Dermis microvascular lymphatic vessel endothelial cell (primary cell): ENCODE data around the gene APOBEC3F. TPM values are rescaled to one million over a fixed set of nuclear protein-coding genes. Genes with fewer than 3 reads are reported as not detected.

Experiments
- DNase-seq, 2 donors: peaks; one replicate each; pipeline versions ENCODE4 v3.0.0 to v3.0.0-alpha.2; 2010; ENCODE audit warnings: low read depth in 2 of 2
- total RNA-seq: library from RNA; depleted of rRNA; stranded (reverse); fragments of >200 nt; gene quantifications from 2 replicates; pipeline ENCODE4 v1.2.1, GENCODE V29; 2014

The APOBEC3F gene
- total RNA-seq, 1 donor from 2014 or later, result 4.4 TPM

GRCh38 chr22:39091126-39092081 is 50.7 kb downstream of the APOBEC3F start:
- no peak for DNase-seq

GRCh38 chr22:39092111-39092862 is 51.6 kb downstream of the APOBEC3F start:
- DNase-seq, result no peak

DNA sequence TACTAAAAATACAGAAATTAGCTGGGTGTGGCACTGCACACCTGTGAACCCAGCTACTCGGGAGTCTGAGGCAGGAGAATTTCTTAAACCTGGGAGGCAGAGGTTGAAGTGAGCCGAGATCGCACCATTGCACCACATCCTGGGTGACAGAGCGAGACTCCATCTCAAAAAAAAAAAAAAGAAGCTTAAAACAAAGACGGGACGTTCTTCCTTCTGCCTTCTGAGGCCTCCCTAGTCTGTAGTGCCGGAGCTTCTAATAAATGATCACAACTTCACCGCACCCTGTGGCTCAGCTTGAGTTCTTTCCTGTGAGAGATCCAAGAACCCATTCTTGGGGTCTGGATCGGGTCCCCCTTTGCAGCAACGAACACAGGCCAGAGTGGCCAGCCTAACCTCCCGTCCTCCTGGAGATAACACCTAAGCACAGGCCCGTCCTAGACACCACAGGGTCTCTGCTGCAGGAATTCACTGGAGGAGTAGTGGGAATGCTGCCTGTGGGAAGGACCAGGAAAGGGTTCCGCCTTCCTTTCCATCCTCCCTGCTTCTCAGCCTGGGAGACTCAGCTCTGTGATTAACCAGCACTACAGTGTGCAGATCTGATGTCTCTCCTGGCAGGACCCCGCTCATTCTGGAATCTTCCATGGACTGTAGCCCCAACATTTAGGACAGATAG is 54.2 kb downstream of the APOBEC3F start:
- no peak for DNase-seq

DNA sequence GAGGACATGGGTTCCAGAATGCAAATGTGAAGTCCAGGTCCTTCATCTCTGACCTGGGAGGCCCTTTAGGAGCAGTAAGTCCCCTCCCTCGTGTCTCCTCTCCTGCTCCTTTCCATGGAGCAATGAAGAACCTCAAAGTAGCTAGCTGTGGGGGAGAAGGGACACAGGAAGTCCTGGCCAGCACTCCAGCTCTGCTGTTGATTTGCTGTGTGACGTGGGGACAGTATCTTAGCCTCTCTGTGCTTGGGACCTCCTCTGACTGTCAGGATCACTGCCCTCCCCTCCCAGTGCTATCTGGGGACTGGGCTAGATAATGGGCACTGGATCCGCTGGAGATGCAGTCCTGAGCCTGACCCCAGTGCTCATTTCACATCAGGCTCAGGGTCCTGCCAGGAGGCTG is 55.3 kb downstream of the APOBEC3F start:
- DNase-seq, result no peak

DNA sequence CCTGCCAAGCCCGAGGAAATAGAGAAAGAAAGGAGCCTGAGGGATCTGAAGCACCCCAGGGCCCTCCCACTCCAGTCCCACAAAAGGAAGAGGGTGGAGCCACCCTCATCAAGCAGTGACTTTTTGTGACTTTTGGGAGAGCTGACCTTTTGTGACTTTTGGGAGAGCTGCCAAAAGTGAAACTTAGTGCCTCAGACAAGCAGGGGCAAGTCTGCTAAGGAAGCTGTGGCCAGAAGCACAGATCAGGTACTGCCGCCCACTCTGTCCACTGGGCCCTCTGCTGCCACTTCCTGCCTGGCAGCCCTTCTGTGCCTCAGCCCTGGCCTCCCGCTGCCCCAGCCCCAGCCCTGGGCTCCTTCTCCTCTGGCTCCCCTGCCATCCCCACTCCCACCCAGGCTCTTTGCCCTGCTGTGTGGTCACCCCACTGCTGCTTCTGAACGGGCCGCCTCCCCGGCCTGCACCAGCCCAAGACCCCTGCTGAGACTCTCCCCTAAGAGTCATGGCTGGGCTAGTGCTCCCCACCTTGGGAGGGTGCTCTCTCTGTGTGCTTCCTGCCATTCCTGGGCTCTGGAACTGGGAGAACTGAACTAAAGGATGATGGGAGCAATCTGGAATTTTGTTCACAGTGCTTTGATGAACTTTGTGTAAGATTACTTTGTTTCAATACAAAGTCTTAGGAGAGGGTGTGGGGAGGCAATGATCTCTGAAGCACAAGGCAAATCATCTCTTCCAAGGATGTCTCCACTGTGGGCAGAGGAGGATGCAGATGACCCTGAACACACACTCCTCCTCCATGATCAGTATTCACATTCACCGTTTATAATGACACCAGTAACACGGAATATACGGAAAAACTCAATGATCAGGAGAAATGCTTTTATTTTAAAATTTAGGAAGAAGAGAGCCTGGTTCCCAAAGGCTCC is 56.7 kb downstream of the APOBEC3F start, which contains the start of gene APOBEC3H:
Gene APOBEC3H (plus strand): TSS at position 147 of the 923 bp plus-strand sequence. CDS start 3,035 bp downstream, outside the sequence.
- no peak for DNase-seq

DNA sequence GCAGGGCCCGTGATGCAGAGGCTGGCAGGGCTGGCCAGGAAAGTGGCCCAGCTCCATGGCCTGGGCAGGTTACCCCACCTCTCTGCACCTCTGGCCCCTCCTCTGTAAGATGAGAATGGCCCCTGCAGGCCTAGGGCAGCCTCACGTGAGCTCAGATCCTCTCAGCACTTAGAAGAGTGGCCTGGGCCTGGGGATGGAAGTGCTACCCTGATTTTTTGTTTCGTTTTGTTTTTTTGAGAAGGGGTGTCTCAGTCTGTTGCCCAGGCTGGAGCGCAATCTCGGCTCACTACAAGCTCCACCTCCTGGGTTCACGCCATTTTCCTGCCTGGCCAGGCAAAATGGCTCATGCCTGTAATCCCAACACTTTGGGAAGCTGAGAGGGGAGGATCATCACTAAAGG is 57.4 kb downstream of the APOBEC3F start:
- DNase-seq, result no peak

- DNase-seq, result no peak
Observed at GRCh38 chr22:39098576-39098975, 57.9 kb downstream of the APOBEC3F start.

GRCh38 chr22:39101226-39101625 is 60.6 kb downstream of the APOBEC3F start:
- DNase-seq, result no peak

GRCh38 chr22:39103431-39103830 is 62.8 kb downstream of the APOBEC3F start:
- DNase-seq, result no peak

Other genes starting within 250 kb of the APOBEC3F start
- gene DNAL4, start 246.7 kb upstream of the APOBEC3F start, total RNA-seq, result 11.8 and 16.2 TPM in 2 replicates
- 0.13 TPM in 2 replicates for gene NPTXR, start 196.8 kb upstream of the APOBEC3F start, total RNA-seq
- 13.4 and 15.7 TPM in 2 replicates for gene CBX6, start 168.6 kb upstream of the APOBEC3F start, total RNA-seq
- not detected in 2 replicates for gene APOBEC3A, start 83.3 kb upstream of the APOBEC3F start, total RNA-seq
- 0.76 and 1.3 TPM in 2 replicates for gene APOBEC3B, start 58.5 kb upstream of the APOBEC3F start, total RNA-seq
- 0.64 and 0.76 TPM in 2 replicates for gene APOBEC3C, start 26.6 kb upstream of the APOBEC3F start, total RNA-seq
- gene APOBEC3D, start 19.7 kb upstream of the APOBEC3F start, total RNA-seq, result 0.39 and 0.51 TPM in 2 replicates
- gene APOBEC3G, start 36.4 kb downstream of the APOBEC3F start, total RNA-seq, result 3.1 and 6.1 TPM in 2 replicates
- gene APOBEC3H, start 56.4 kb downstream of the APOBEC3F start, total RNA-seq, result not detected in 2 replicates
- 3.0 and 4.4 TPM in 2 replicates for gene CBX7, start 111.8 kb downstream of the APOBEC3F start, total RNA-seq
- gene PDGFB, start 204.1 kb downstream of the APOBEC3F start, total RNA-seq, result 22.6 and 47.0 TPM in 2 replicates